HepG2 (cell line): ENCODE data around the gene GPHN. TPM values are rescaled to one million over a fixed set of nuclear protein-coding genes. Genes with fewer than 3 reads are reported as not detected.
A peak's percentile ranks its signal among the peaks of the same experiment; 100 is the strongest.

ENCODE experiments used
- AHDC1 ChIP-seq: sonication (generic); formaldehyde crosslinking; IDR thresholded peaks from 2 replicates; pipeline ENCODE4 v1.5.1; 2020; ENCODE audit warnings: mild to moderate bottlenecking, missing genetic modification reagents, borderline replicate concordance
- CHCHD3 ChIP-seq: sonication (generic); formaldehyde crosslinking; IDR thresholded peaks from 2 replicates; pipeline ENCODE4 v1.8.0; 2022; ENCODE audit warnings: mild to moderate bottlenecking, missing genetic modification reagents, moderate library complexity
- GABPA ChIP-seq, 2 experiments: IDR thresholded peaks; 2 replicates each; pipeline ENCODE4 v1.6.1; 2011 to 2016; ENCODE audit warnings: low read depth in 2 of 2, low read length in 1 of 2, missing biosample characterization in 1 of 2, missing genetic modification characterization in 1 of 2
- IKZF1 ChIP-seq: fragments of 450-650 bp; IDR thresholded peaks from 2 replicates; pipeline ENCODE4 v1.7.1; 2016
- JUN ChIP-seq: sonication (generic); formaldehyde crosslinking; IDR thresholded peaks from 2 replicates; pipeline ENCODE4 v1.4.0; 2020; ENCODE audit warnings: mild to moderate bottlenecking, missing genetic modification reagents
- KLF11 ChIP-seq: IDR thresholded peaks from 2 replicates; pipeline ENCODE4 v1.6.1; 2016; ENCODE audit warnings: missing compliant biosample characterization
- MBD4 ChIP-seq: IDR thresholded peaks from 2 replicates; pipeline ENCODE4 v1.6.1; 2012; ENCODE audit warnings: low read length, inconsistent platforms, borderline replicate concordance
- MTERF4 ChIP-seq: sonication (generic); formaldehyde crosslinking; IDR thresholded peaks from 2 replicates; pipeline ENCODE4 v1.8.0; 2023; ENCODE audit warnings: mild to moderate bottlenecking, missing genetic modification reagents
- MYPOP ChIP-seq: sonication (generic); formaldehyde crosslinking; IDR thresholded peaks from 2 replicates; pipeline ENCODE4 v1.8.1; 2023; ENCODE audit warnings: mild to moderate bottlenecking, moderate library complexity, missing genetic modification reagents
- NFKBIZ ChIP-seq: IDR thresholded peaks from 2 replicates; pipeline ENCODE4 v1.6.1; 2018; ENCODE audit warnings: missing genetic modification reagents, missing compliant biosample characterization
- PHF20 ChIP-seq: sonication (generic); formaldehyde crosslinking; IDR thresholded peaks from 2 replicates; pipeline ENCODE4 v1.5.0; 2020; ENCODE audit warnings: mild to moderate bottlenecking, missing genetic modification reagents
- POGZ ChIP-seq: sonication (generic); formaldehyde crosslinking; IDR thresholded peaks from 2 replicates; pipeline ENCODE4 v1.4.0; 2020; ENCODE audit warnings: mild to moderate bottlenecking, missing genetic modification reagents
- RELA ChIP-seq: sonication (generic); formaldehyde crosslinking; IDR thresholded peaks from 2 replicates; pipeline ENCODE4 v1.4.0; 2020; ENCODE audit warnings: missing genetic modification reagents
- TCF7L2 ChIP-seq: IDR thresholded peaks from 2 replicates; pipeline ENCODE4 v1.6.1; 2011; ENCODE audit warnings: mild to moderate bottlenecking, low read depth, low read length, moderate library complexity
- ZNF34 ChIP-seq: sonication (generic); formaldehyde crosslinking; IDR thresholded peaks from 2 replicates; pipeline ENCODE4 v1.4.0; 2020; ENCODE audit warnings: mild to moderate bottlenecking, missing genetic modification reagents, borderline replicate concordance
- ZNF530 ChIP-seq: sonication (generic); formaldehyde crosslinking; IDR thresholded peaks from 2 replicates; pipeline ENCODE4 v1.5.0; 2020; ENCODE audit warnings: low read depth, mild to moderate bottlenecking, missing genetic modification reagents
- ZNF597 ChIP-seq: sonication (generic); formaldehyde crosslinking; IDR thresholded peaks from 2 replicates; pipeline ENCODE4 v1.5.0; 2020; ENCODE audit warnings: missing genetic modification reagents
- ZSCAN5A ChIP-seq: sonication (generic); formaldehyde crosslinking; IDR thresholded peaks from 2 replicates; pipeline ENCODE4 v1.8.0; 2022; ENCODE audit warnings: mild to moderate bottlenecking, missing genetic modification reagents, borderline replicate concordance
- polyA plus RNA-seq, 8 experiments: library from polyadenylated mRNA; depleted of rRNA in 3 of 8; stranded (reverse) in 7 of 8; unstranded in 1 of 8; fragments of >200 nt; fragmentation: Illumina TruSeq in 4 of 8; extraction: Trizol in 4 of 8; gene quantifications; 2 replicates each; pipeline versions ENCODE4 v1.2.1 to v1.2.3, GENCODE V29; 2011 to 2016; ENCODE audit warnings: low read depth in 4 of 8, missing spikeins in 1 of 8, mixed read lengths in 1 of 8; ENCODE audit not compliant: insufficient read depth in 1 of 8
- total RNA-seq, 5 experiments: library from RNA; depleted of rRNA; stranded (reverse); fragments of >200 nt; fragmentation: Illumina TruSeq; extraction: Trizol; gene quantifications; 2 replicates each; pipeline ENCODE4 v1.2.3, GENCODE V29; 2016; ENCODE audit warnings: low read depth in 1 of 5

Gene GPHN
- total and polyA plus RNA-seq, 2 of the 13 experiments (the other 11 are each of a cell fraction or from before 2014, with no cell fraction given): 12.7 to 19.2 TPM

GRCh38 chr14:66507722-66508546, at the start of gene GPHN (continued):
- peak; percentile 94; the same call in 1 of the 2 replicates for TF ChIP-seq ZSCAN5A (CRISPR knock-in tag)
- 0 out of 2 replicates have a peak, but pooled peaks have one; percentile 36 for TF ChIP-seq MTERF4
- TF ChIP-seq ZNF597 (CRISPR knock-in tag): no peak
- TF ChIP-seq IKZF1: no peak
- TF ChIP-seq AHDC1: peak; percentile 46; the same call in 1 of the 2 replicates
- TF ChIP-seq MYPOP (CRISPR knock-in tag): peak; percentile 75; the same call in 1 of the 2 replicates
- TF ChIP-seq PHF20 (CRISPR knock-in tag): peak; percentile 72
- no peak for TF ChIP-seq KLF11 (CRISPR knock-in tag)
- TF ChIP-seq MBD4: no peak
- TF ChIP-seq ZNF34 (CRISPR knock-in tag): no peak
- no peak for TF ChIP-seq RELA (CRISPR knock-in tag)
- no peak for TF ChIP-seq TCF7L2
- 0 out of 2 replicates have a peak, but pooled peaks have one; percentile 57 for TF ChIP-seq CHCHD3 (CRISPR knock-in tag)
- peak; percentile 96 for TF ChIP-seq POGZ (CRISPR knock-in tag)
- no peak for TF ChIP-seq ZNF530 (CRISPR knock-in tag)
- TF ChIP-seq GABPA (IDR thresholded peaks at IDR 0.05; ENCODE audit: low read depth, low read length): no peak
- TF ChIP-seq GABPA (CRISPR knock-in tag; IDR thresholded peaks at IDR 0.05; ENCODE audit: low read depth): no peak; the same call in 1 of the 2 replicates
- no peak for TF ChIP-seq JUN
- peak; percentile 43; the same call in 1 of the 2 replicates for TF ChIP-seq NFKBIZ (CRISPR knock-in tag)
